NCI-H1092 (cell line): ENCODE results near the gene ANKHD1.
"Not testable (repeated sequence)": the region's sequence is repeated elsewhere in the genome, so short reads cannot be mapped to it uniquely, and the experiment has no call there.

ENCODE experiments used
- DNase-seq: peaks from one replicate; lab custom pipeline; 2025; lab: John Stamatoyannopoulos, UW

The ANKHD1 gene

GRCh38 chr5:140565024-140565779 lies 163.6 kb downstream of the ANKHD1 start:
- no peak for DNase-seq

- DNase-seq: no peak
These were observed 164.1 kb downstream of the ANKHD1 start for GRCh38 chr5:140565780-140566095.

- no peak for DNase-seq
These were observed 165.0 kb downstream of the ANKHD1 start for GRCh38 chr5:140566665-140567064.

GRCh38 chr5:140567136-140567818 lies 165.6 kb downstream of the ANKHD1 start:
- DNase-seq: no peak

GRCh38 chr5:140567871-140568270 lies 166.2 kb downstream of the ANKHD1 start:
- DNase-seq: no peak

- no peak for DNase-seq
These were observed 166.9 kb downstream of the ANKHD1 start for GRCh38 chr5:140568443-140569063.

- DNase-seq: no peak
These were observed 167.6 kb downstream of the ANKHD1 start for GRCh38 chr5:140569197-140569596.

- DNase-seq: no peak
These were observed 168.4 kb downstream of the ANKHD1 start for GRCh38 chr5:140570058-140570457.

- DNase-seq: no peak
These were observed 168.9 kb downstream of the ANKHD1 start for GRCh38 chr5:140570488-140570887.

GRCh38 chr5:140571105-140571504 lies 169.5 kb downstream of the ANKHD1 start:
- DNase-seq: no peak

GRCh38 chr5:140573683-140574082 lies 172.1 kb downstream of the ANKHD1 start:
- no peak for DNase-seq

- DNase-seq: no peak
These were observed 172.5 kb downstream of the ANKHD1 start for GRCh38 chr5:140574165-140574564.

GRCh38 chr5:140575309-140575708 lies 173.7 kb downstream of the ANKHD1 start:
- DNase-seq: no peak

GRCh38 chr5:140576776-140577201 lies 175.2 kb downstream of the ANKHD1 start:
- no peak for DNase-seq

- not testable (repeated sequence) for DNase-seq
These were observed 177.6 kb downstream of the ANKHD1 start for GRCh38 chr5:140579188-140579747.

GRCh38 chr5:140587495-140587894 lies 185.9 kb downstream of the ANKHD1 start:
- no peak for DNase-seq

- no peak for DNase-seq
These were observed 186.9 kb downstream of the ANKHD1 start for GRCh38 chr5:140588311-140589070.
